Measurements from ENCODE around the gene MACROH2A1. TPM values are rescaled to one million over a fixed set of nuclear protein-coding genes. Genes with fewer than 3 reads are reported as not detected.
A peak's percentile ranks its signal among the peaks of the same experiment; 100 is the strongest.

MACROH2A1 gene
- total RNA-seq, 1 experiment from 2014 or later = 236 TPM

DNA sequence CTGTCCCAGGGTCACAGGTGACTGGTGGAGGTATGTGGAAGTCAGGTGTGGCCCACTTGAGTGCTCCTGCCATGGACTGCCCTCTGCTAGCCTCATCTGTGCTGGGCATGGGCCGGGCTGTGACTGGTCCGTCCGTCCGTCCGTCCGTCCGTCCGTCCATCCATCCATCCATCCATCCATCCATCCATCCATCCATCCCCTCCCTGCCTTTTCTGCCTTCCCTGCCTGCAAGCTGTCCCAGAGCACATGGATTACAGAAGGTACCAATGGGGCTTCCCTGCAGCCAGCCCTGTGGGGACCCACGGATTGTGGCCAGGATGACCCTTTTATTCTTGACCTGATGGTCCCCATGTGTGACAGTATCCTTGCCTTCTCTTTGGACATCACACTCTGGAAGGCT lies 92.5 kb downstream of the MACROH2A1 start:
- no peak overlapping the region for H3K4me3 ChIP-seq (ENCODE audit: low read depth, low read length)
- H3K36me3 ChIP-seq (ENCODE audit: control insufficient read depth, insufficient read depth, low read length) = no peaks in the 10 kb centered on the region; the same call in 1 of the 2 replicates
- H3K4me3 Mint-ChIP-seq (ENCODE audit: unreplicated experiment) = no peak overlapping the region
- no TSS peak for BruUV-seq (replicated peaks)
- peaks cover 72% of the 10 kb centered on the region for H3K4me1 Mint-ChIP-seq (ENCODE audit: low read depth, unreplicated experiment)
- H3K36me3 Mint-ChIP-seq (ENCODE audit: insufficient read depth, unreplicated experiment) = peaks cover 11% of the 10 kb centered on the region
- no peaks in the 10 kb centered on the region for H3K9me3 Mint-ChIP-seq (ENCODE audit: unreplicated experiment)
- H3K4me1 ChIP-seq = peaks cover 74% of the 10 kb centered on the region
- no peak for TF ChIP-seq CTCF (IDR thresholded peaks at IDR 0.05; ENCODE audit: insufficient read depth in 1 of 2, low read depth in 1 of 2, low read length in 1 of 2, severe bottlenecking in 1 of 2, unreplicated experiment in 1 of 2)
- POLR2A ChIA-PET = no interaction called here
- peak overlapping the region; percentile 97 for H3K27ac Mint-ChIP-seq (ENCODE audit: unreplicated experiment)
- DNase-seq = no peak
- intact Hi-C loops (cut with micrococcal nuclease; ENCODE audit: unreplicated experiment) = loop anchor here (10.0 kb wide), 2 partner anchors 172 to 272 kb away; partner anchors contain the start of gene PITX1
- H3K27me3 Mint-ChIP-seq (ENCODE audit: insufficient read depth, unreplicated experiment) = no peaks in the 10 kb centered on the region
- no peaks in the 10 kb centered on the region for H3K27me3 ChIP-seq (replicated peaks; ENCODE audit: control insufficient read depth, insufficient read depth, low read length)
- CTCF ChIA-PET = no interaction called here
- H3K9me3 ChIP-seq = no peaks in the 10 kb centered on the region

- no peaks in the 10 kb centered on the region for H3K27me3 Mint-ChIP-seq (ENCODE audit: insufficient read depth, unreplicated experiment)
- Histone ChIP-seq H3K4me1 (peaks cover 55% of the 10 kb centered on the region), H3K36me3 (ENCODE audit: control insufficient read depth, insufficient read depth, low read length) (no peaks in the 10 kb centered on the region; the same call in 1 of the 2 replicates), H3K4me3 (ENCODE audit: low read depth, low read length) (no peak overlapping the region), H3K27me3 (replicated peaks; ENCODE audit: control insufficient read depth, insufficient read depth, low read length) (no peaks in the 10 kb centered on the region), H3K9me3 (no peaks in the 10 kb centered on the region)
- H3K36me3 Mint-ChIP-seq (ENCODE audit: insufficient read depth, unreplicated experiment) = peaks cover 11% of the 10 kb centered on the region
- H3K4me1 Mint-ChIP-seq (ENCODE audit: low read depth, unreplicated experiment) = peaks cover 53% of the 10 kb centered on the region
- DNase-seq = peak; percentile 54 to 65
- peak overlapping the region; percentile 55 for H3K27ac Mint-ChIP-seq (ENCODE audit: unreplicated experiment)
- no peak overlapping the region for H3K4me3 Mint-ChIP-seq (ENCODE audit: unreplicated experiment)
- ChIA-PET POLR2A (no interaction called here), CTCF (no interaction called here)
- no peak for TF ChIP-seq CTCF (IDR thresholded peaks at IDR 0.05; ENCODE audit: insufficient read depth in 1 of 2, low read depth in 1 of 2, low read length in 1 of 2, severe bottlenecking in 1 of 2, unreplicated experiment in 1 of 2)
- no peaks in the 10 kb centered on the region for H3K9me3 Mint-ChIP-seq (ENCODE audit: unreplicated experiment)
- no TSS peak for BruUV-seq (replicated peaks)
- intact Hi-C loops (cut with micrococcal nuclease; ENCODE audit: unreplicated experiment) = loop anchor here (10.0 kb wide), 2 partner anchors 170 to 270 kb away; partner anchors contain the start of gene PITX1
Measured at GRCh38 chr5:135304352-135305221, 94.4 kb downstream of the MACROH2A1 start.

GRCh38 chr5:135303582-135304173 lies 95.4 kb downstream of the MACROH2A1 start:
- ChIA-PET CTCF (no interaction called here), POLR2A (no interaction called here)
- Mint-ChIP-seq H3K4me3 (ENCODE audit: unreplicated experiment) (no peak overlapping the region), H3K27me3 (ENCODE audit: insufficient read depth, unreplicated experiment) (no peaks in the 10 kb centered on the region), H3K9me3 (ENCODE audit: unreplicated experiment) (no peaks in the 10 kb centered on the region), H3K4me1 (ENCODE audit: low read depth, unreplicated experiment) (peaks cover 44% of the 10 kb centered on the region), H3K27ac (ENCODE audit: unreplicated experiment) (peak overlapping the region; percentile 55), H3K36me3 (ENCODE audit: insufficient read depth, unreplicated experiment) (peaks cover 6% of the 10 kb centered on the region)
- Histone ChIP-seq H3K9me3 (no peaks in the 10 kb centered on the region), H3K4me1 (peaks cover 46% of the 10 kb centered on the region), H3K36me3 (ENCODE audit: control insufficient read depth, insufficient read depth, low read length) (no peaks in the 10 kb centered on the region; the same call in 1 of the 2 replicates), H3K27me3 (replicated peaks; ENCODE audit: control insufficient read depth, insufficient read depth, low read length) (no peaks in the 10 kb centered on the region), H3K4me3 (ENCODE audit: low read depth, low read length) (no peak overlapping the region)
- intact Hi-C loops (cut with micrococcal nuclease; ENCODE audit: unreplicated experiment) = loop anchor here (10.0 kb wide), 2 partner anchors 169 to 269 kb away; partner anchors contain the start of gene PITX1
- no peak for DNase-seq
- TF ChIP-seq CTCF (IDR thresholded peaks at IDR 0.05; ENCODE audit: insufficient read depth in 1 of 2, low read depth in 1 of 2, low read length in 1 of 2, severe bottlenecking in 1 of 2, unreplicated experiment in 1 of 2) = no peak
- no TSS peak for BruUV-seq (replicated peaks)

All from Caco-2 (cell line).